Tibial nerve (tissue), 4 donors: ENCODE results near the gene FGFR4.

Experiments used
- EP300 ChIP-seq, 2 donors: sonication (generic); formaldehyde crosslinking; IDR thresholded peaks; one replicate each; pipeline ENCODE4 v1.6.1; 2017; ENCODE audit warnings: antibody characterized with exemption in 2 of 2, mild to moderate bottlenecking in 1 of 2
- POLR2A ChIP-seq, 2 donors: fragments of 450-650 bp; IDR thresholded peaks; one replicate each; pipeline ENCODE4 v1.6.1; 2017; ENCODE audit warnings: antibody characterized with exemption in 2 of 2, mild to moderate bottlenecking in 2 of 2, moderate library complexity in 2 of 2
- TF ChIP-seq, protein P1 (sequence below), 5 experiments: fragments of 200-600 bp in 3 of 5; fragments of 450-650 bp in 2 of 5; sonication (generic) in 3 of 5; IDR thresholded peaks; one replicate each; pipeline ENCODE4 v1.5.1; 2016 to 2019; ENCODE audit warnings: antibody characterized with exemption in 5 of 5, mild to moderate bottlenecking in 3 of 5, moderate library complexity in 2 of 5

DNA sequence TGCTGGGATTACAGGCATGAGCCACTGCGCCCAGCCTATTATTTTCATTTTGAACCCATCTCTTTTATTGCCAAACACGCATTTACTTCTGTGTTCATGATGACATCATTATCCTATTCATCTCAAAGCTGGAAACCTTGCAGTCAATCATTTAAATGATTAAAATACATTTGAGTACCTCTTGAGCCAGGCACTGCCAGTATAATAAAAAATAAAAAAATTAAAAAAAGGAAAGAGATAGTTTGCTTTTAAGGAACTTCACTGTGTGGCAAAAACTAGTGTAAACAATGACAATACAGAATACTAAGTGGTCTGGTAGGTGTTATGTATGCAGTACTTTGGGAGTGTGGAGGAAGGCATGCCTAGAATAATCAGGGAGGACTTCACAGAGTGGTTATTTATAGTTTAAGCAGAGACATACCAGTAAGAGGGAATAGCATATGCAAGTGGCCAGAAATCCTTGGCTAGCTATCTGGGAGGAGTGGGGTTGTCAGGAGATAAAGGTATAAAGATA is 55.4 kb downstream of the FGFR4 start:
- TF ChIP-seq, protein P1, sequence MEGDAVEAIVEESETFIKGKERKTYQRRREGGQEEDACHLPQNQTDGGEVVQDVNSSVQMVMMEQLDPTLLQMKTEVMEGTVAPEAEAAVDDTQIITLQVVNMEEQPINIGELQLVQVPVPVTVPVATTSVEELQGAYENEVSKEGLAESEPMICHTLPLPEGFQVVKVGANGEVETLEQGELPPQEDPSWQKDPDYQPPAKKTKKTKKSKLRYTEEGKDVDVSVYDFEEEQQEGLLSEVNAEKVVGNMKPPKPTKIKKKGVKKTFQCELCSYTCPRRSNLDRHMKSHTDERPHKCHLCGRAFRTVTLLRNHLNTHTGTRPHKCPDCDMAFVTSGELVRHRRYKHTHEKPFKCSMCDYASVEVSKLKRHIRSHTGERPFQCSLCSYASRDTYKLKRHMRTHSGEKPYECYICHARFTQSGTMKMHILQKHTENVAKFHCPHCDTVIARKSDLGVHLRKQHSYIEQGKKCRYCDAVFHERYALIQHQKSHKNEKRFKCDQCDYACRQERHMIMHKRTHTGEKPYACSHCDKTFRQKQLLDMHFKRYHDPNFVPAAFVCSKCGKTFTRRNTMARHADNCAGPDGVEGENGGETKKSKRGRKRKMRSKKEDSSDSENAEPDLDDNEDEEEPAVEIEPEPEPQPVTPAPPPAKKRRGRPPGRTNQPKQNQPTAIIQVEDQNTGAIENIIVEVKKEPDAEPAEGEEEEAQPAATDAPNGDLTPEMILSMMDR (IDR thresholded peaks at IDR 0.05): no peak
- no peak for TF ChIP-seq POLR2A (IDR thresholded peaks at IDR 0.05)
- no peak for TF ChIP-seq EP300 (IDR thresholded peaks at IDR 0.05)
